SW 1271 (cell line): ENCODE measurements around the gene C19orf12.

Experiments
- DNase-seq, 2 experiments: peaks; one replicate each; lab custom pipeline; 2025; lab: John Stamatoyannopoulos, UW

C19orf12 gene

DNA sequence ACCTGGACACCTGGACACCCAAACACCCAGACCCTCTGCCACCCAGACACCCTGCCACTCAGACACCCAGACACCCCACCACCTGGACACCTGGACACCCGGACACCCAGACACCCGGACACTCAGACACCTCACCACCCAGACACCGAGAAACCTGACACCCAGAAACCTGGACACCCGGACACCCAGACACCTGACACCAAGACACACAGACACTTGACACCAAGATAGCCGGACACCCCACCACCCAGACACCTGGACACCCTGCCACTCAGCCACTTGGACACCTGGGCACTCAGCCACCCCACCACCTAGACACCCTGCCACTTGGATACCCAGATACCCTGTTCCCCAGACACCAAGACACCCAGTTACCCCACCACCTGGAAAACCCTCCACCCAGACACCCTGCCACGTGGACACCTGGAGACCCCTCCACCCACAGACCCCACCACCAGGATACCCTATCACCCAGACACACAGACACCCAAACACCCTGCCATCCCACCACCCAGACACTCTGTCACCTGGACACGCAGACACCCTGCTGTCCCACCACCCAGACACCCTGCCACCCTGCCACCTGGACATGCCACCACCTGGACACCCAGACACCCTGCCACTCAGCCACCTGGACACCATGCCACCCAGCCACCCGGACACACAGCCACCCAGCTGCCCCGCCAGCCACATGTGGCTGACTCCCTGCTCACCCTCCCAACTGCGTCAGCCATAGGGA is 17.4 kb downstream of the C19orf12 start:
- DNase-seq, result no peak

DNA sequence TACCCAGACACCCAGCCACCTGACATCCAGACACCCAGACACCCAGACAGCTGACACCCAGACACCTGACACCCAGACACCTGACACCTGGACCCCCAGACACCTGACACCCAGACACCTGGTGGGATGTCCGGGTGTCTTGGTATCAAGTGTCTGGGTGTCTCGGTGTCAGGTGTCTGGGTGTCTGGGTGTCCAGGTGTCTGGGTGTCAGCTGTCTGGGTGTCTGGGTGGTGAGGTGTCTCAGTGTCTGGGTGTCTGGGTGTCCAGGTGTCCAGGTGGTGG is 18.6 kb downstream of the C19orf12 start:
- no peak for DNase-seq

- DNase-seq, result no peak
Observed at GRCh38 chr19:29695765-29696564, 19.1 kb downstream of the C19orf12 start.

GRCh38 chr19:29694669-29695627 is 20.1 kb downstream of the C19orf12 start:
- peak in 1 of 2 experiments; percentile 57 for DNase-seq

GRCh38 chr19:29694161-29694560 is 20.9 kb downstream of the C19orf12 start:
- no peak for DNase-seq

DNA sequence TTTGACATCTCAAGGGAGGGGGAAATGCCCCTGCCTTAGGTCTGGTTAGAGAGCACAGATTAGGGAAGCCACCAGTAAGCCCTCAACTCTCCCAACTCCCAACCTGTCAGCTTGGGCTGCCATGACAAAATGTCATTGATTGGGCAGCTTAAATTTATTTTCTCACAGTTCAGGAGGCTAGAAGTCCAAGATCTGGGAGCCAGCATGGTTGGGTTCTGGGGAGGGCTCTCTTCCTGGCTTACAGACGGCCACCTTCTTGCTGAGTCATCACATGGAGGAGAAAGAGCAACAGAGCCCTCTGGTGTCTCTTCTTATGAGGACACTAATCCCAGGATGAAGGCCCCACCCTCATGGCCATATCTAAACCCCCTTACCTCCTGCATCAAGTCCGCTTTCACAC is 24.2 kb downstream of the C19orf12 start:
- peak; percentile 12 to 50 for DNase-seq

- DNase-seq, result no peak
Observed at GRCh38 chr19:29687897-29688728, 26.9 kb downstream of the C19orf12 start.

DNA sequence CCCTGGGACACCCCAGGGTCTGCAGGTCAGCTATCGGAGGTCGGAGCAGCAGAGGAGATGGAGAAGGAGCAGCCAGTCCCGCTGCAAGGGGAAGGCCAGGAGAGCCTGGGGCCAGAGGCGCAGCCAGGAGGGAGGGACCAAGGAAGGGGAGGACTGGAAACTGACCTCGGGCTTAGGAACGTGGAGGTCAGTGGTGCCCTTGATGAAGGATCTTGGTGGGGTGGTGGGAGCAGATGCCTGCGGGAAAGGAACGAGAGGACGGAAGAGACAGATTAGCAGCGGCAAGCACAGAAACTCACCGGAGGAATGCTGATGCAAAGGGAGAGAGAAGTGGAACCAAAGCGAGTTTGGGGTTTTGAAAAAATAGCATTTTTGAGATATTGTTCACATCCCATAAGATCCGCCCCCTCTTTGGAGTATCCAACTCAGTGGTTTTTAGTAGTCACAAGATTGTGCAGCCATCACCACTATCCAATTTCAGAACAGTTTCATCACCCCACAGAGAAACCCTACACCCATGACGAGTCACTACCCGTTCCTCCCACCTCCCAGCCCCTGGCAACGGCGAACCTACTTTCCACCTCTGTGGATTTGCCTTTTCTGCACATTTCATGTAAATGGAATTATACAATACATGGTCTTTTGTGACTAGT is 27.7 kb downstream of the C19orf12 start:
- peak in 1 of 2 experiments; percentile 18 for DNase-seq

DNA sequence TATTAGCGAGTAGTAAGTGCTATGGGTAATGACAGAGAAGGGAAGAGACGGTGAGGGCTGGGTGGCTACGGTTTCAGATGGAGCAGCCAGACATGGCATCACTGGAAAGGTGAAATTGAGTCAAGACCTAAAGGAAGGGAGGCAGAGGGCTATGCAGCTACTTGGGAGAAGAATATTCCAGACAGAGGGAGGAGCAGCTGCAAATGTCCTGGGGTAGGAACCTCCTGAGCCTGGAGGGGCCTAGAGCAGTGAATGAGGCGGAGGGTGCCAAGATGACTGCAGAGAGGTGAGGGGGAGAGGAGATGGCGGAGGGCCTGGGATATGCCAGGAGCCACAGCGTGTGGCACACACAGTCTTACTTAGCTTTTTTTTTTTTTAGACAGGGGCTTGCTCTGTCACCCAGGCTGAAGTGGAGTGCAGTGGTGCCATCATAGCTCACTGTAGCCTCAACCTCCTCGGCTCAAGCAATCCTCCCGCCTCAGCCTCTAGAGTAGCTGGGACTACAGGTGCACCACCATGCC is 28.7 kb downstream of the C19orf12 start:
- no peak for DNase-seq

- DNase-seq, result no peak
Observed at GRCh38 chr19:29685326-29685725, 29.7 kb downstream of the C19orf12 start.

GRCh38 chr19:29683009-29683408 is 32.1 kb downstream of the C19orf12 start:
- no peak for DNase-seq

- DNase-seq, result no peak
Observed at GRCh38 chr19:29682236-29682895, 32.7 kb downstream of the C19orf12 start.

DNA sequence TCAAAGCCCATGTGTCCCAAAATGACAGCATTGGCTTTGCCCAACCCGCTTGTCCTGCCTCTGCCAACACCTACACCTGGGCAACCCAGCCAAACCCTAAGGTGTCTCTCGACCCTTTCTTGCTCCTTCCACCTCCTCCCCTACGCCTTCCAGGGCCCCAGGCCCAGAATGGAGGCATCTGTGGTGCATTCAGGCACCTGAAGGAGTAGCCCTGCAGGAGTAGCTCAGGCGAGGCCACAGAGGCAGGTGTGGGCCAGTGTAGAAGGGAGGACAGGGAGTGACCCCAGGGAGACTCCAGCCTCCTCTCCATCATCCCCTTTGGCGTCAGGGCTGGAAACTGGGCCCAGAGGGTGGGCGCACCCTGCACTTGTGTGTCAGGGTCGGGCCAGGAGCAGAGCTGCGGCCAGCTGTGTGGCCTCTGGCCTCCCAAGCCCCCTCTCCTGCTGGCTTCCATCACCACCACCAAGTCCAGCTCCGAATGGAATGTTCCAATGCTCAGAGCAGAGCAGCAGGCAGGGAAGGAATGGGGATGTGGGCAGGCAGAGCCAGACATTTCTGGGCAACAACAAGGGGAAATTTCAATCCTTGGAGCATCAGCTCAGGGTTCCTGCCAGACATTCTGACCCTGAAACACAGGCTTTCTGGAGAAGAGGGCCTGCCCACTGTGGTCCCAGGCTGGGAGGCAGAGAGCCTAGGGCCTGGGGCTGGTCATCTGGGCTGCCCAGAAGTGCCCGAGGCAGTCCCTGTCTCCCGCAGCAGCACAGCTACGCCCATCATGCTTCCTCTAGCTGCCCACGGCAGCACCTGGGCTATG is 33.4 kb downstream of the C19orf12 start:
- no peak for DNase-seq

GRCh38 chr19:29680937-29681336 is 34.1 kb downstream of the C19orf12 start:
- DNase-seq, result no peak

- no peak for DNase-seq
Observed at GRCh38 chr19:29680447-29680846, 34.6 kb downstream of the C19orf12 start.

DNA sequence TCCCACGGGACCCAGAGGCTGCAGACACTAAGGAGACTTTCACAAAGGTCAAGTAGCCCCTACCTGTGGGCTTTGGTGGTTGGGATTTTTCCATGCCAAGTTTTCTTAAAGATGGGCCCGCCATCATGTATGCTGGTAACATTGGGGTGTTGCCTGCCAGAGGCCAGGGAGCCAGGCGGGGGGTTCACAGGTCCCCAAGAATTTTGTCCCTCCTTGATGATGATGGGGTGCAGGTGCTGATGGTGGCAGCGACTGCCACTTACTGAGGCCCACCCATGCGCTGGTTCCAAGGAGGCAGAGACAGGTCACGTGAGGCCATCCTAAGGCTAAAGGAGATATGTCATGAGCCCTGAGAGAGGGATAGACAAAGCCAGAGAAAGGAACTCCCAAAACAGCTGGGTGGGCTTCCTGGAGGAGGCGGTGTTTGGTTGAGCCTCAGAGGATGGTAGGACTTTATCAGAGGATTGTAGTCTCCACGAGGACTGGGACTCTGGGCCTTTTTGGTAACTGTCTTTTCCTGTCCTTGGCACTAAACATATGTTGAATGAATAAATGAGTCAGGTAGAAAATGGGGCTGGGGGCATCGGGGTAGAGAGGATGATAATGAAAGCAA is 35.4 kb downstream of the C19orf12 start:
- DNase-seq, result no peak

DNA sequence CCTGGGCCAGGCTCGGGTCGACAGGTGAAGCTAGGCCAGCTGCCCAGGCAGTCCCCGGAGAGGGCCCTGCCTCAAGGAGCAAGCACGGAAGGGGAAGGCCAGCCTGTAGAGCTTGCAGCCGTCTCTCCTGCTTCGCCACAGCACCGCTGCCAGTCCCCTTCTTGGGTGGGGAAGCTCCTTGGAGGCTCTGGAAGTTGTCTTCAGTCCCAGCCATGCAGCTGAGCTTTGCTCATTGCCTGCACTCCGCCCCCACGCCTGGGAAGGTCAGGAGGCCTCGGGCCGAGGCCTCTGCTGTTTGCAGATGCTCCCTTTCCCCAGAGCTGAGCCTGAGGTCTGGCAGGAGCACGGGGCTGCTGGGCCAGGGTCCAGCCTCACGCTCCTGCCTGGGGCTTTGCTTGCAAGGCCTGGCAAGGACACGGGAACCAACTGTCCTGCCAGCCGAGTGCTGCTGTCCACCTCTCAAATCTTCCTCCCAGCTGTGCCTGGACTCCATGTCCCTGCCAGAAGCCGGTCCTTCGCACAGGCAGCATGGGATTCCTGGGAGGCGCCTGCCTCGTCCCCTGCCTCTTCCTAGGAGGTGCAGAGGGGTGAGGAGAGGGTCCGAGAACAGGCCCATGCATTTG is 36.5 kb downstream of the C19orf12 start:
- no peak for DNase-seq
